HG03432 (cell line): Measurements from ENCODE around the gene OR14J1.
"Not testable (repeated sequence)": the region's sequence is repeated elsewhere in the genome, so short reads cannot be mapped to it uniquely, and the experiment has no call there.

Source experiments
- ATAC-seq: cut with Tn5 transposase; IDR thresholded peaks from one replicate; pipeline ENCODE4 v1.9.1; 2021; ENCODE audit warnings: mild to moderate bottlenecking, moderate library complexity; ENCODE audit not compliant: unreplicated experiment

OR14J1 gene, protein sequence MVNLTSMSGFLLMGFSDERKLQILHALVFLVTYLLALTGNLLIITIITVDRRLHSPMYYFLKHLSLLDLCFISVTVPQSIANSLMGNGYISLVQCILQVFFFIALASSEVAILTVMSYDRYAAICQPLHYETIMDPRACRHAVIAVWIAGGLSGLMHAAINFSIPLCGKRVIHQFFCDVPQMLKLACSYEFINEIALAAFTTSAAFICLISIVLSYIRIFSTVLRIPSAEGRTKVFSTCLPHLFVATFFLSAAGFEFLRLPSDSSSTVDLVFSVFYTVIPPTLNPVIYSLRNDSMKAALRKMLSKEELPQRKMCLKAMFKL

DNA sequence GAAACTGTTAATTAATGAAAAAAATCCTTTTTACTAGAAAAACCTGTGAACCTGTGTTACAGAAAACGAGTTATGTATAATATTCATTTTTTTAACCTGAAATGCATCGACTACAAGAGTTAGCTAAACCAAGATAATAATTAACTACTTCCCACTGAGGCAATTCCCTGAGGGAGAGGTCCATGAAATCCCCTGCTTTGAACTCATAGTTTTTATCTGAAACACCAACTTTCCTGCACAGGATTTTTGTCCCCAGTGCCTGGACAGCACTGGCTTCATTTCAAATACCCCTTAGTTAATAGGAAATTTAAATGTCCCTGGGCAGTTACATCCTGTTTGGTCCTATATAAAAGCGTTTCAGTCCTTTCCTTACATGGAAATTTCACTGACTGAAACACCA, at the start of gene OR14J1:
Gene OR14J1 (plus strand): TSS at position 386 of the 400 bp plus-strand sequence. CDS start 4,989 bp downstream, outside the sequence.
- ATAC-seq, result no peak

DNA sequence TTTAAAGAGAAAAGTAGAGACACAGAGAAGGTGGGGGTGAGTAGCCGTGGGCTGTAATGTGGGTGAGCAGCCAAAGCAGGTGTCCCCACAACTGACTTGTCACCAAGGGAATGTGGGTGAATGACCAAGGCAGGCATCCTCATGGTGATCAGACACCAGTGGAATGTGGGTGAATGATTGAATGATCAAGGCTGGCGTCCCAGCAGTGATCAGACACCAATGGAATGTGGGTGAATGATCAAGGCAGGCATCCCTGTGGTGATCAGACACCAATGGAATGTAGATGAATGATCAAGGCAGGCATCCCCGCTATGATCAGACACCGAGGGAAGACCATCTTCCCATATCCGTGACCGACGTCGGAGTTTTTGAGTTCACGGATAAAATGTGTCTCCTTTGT, 49.8 kb upstream of the OR14J1 start:
- no peak for ATAC-seq

DNA sequence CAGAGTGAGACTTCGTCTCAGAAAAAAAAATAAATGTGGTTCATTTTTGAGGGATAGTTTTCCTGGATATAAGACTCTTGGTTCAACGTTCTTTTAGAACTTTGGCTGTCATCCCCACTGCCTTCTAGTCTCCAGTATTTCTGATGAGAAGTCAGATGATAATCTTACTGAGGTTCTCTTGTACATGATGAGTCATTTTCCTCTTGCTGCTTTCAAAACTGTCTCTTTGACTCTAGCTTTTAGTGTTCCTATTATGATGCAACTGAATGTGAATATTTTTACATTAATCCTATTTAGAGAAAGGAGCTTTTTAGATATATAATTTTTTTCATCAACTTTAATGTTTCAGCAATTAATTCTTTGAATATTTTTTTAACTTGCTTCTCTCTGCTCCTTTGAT, 46.0 kb upstream of the OR14J1 start:
- no peak for ATAC-seq

DNA sequence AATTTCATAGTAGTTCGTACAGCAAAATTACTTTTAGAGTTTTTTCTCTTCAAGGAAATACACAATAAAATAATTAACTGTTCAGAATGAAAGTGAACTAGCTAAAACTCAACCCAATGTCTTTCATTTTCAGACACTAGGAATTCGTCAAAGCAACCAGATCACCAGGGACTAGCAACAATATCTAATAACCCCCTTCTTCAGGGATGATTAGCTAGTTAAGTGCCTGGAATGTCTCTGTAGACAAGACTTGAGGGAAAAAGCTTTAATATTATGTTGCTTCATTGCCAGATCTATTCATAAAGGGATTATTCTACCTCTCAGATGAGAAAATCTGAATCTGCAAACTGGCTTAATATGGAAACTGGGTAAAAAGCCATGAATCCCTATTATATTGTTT, 41.8 kb upstream of the OR14J1 start:
- ATAC-seq, result no peak

DNA sequence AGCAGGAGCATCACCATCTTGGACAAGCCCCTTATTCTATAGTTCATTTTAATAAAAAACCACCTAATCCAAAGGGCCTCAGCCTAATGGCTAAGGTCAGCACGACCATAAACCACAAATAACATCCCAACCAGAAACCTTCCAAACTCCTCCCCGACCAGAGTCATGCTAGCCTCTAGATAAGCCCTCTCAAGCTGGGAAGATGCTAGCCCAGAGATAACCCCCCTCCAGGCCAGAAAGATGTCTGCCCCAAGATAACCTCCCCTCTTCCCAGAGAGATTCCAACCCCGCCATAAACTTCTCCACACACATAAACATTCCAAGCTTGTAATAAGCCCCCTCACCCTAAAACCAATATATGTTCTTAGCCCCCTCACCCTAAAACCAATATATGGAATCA, 38.5 kb upstream of the OR14J1 start:
- ATAC-seq, result no peak

DNA sequence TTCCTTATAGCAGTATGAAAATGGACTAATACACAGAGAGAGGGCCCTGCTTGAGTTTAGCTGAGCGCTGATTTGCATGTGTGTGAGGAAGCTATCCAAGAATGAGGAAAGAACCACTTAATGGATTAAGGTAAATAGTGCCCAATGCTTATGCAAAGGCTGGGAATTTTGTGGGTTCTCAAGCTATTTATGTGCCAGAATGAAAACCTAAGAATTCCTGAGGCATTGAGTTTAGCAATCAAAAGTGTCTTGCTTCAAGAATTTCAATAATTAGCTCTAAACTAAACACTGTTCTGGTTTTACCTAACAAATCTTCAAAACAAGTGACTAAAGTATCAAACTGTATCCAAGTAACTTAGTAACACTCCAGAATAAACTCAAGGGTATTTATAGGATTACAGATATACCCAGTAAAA, 7.0 kb upstream of the OR14J1 start:
- no peak for ATAC-seq

DNA sequence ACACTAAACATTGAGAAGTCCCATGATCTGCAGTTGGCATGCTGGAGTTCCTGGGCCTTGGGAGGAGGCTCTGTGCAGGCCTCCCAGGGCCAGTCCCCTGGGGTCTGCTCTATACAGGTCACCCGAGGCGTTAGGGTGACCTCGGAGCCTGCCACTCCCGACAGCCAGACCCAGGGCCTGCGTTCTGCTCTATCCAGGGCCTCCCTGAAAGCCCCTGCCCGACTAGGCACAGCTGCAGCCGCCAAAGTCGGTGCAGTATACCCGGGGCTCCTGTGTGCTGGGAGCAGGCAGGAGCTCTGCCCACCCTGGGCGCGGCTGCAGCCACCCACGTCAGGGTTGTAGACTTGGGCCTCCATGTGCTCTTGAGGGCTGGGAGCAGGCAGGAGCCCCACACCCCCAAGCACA, 6.3 kb upstream of the OR14J1 start:
- ATAC-seq, result no peak

DNA sequence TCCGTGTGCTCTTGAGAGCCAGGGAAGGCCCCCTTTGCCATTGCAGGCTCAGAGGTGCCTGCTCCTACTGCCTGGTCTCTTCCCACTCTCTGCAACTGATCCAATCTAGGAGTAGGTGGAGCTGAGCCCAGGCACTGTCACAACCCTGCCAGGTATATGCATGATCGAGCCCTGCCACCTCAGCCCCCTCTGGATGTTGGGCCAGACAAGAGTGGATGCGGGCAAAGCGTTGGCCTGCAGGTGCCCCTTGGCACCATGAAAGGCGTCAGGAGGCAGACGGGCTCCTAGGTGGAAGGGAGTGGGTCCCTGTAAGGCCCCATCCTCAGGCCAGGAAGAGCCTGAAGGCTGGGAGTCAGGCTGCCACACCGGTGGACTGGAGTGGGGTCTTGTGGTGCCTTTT, 5.9 kb upstream of the OR14J1 start:
- ATAC-seq, result no peak

DNA sequence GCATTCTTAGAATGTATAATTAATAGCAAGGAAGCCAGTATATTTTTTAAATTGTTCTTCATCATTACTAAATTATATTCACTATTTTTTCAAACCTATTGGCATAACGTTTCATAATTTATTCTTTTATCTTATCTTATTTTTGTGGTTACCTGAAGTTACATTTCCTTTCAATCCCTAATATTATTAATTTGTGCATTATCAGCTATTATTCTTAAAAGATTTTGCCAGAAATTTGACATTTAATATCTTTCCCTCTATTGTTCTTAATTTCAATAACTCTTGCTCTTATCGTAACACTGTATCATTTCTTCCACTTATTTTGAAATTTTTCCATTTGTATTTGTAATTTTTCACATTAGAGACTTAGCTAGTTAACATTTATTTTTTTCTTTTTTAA, 18.4 kb downstream of the OR14J1 start:
- ATAC-seq, result no peak

DNA sequence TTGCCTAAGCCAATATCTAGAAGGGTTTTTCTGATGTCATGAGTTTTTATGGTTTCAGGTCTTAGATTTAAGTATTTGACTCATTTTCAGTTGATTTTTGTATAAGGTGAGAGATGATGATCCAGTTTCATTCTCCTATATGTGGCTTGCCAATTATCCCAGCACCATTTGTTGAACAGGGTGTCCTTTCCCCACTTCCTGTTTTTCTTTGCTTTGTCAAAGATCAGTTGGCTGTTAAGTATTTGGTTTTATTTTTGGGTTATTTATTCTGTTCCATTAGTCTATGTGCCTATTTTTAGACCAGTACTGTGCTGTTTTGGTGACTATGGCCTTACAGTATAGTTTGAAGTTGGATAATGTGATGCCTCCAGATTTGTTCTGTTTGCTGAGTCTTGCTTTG, 21.8 kb downstream of the OR14J1 start:
- not testable (repeated sequence) for ATAC-seq

DNA sequence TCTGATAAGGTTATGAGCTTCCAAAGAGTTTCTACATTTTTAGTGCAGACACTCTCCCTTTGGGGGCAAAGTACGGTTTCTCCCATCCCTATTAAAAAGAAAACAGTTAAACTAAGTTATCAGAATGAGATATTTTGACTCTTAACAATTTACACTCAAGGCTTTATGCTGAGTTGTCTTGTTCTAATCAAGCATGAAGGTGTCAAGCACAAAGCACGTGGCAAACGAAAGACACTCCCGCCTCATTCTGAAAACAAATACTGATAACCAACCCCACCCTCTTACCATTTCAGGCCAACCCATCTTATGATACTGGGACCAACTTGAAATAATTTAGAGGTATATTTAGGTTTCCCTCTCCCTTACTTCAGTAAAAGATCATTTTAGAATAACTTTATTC, 24.3 kb downstream of the OR14J1 start:
- no peak for ATAC-seq

DNA sequence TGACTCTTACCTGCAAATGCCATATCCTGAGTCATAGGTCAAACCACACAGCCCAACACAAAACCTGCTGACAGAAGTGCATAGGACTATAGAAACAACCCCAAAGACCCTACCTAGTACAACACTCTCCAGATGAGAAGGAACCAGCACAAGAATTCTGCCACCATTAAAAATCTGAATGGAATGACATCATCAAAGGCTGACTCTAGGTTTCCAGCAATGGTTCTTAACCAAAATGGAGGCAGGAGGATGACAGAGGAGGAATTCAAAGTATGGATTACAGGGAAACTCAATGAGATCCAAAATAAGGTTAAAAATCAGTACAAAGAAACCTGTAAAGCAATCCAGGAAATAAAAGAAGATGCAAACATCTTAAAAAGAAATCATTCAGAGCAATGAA, 31.2 kb downstream of the OR14J1 start:
- no peak for ATAC-seq

DNA sequence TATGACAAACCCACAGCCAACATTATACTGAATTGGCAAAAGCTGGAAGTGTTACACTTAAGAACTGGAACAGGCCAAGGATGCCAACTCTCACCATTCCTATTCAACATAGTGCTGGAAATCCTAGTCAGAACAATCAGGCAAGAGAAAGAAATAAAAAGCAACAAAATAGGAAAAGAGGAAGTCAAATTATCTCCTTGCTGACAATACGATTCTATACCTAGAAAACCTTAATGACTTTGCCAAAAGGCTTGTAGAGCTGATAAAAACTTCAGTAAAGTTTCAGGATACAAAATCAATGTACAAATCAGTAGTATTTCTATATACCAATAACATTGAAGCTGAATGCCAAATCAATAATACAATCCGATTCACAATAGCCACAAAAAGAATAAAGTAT, 34.8 kb downstream of the OR14J1 start:
- ATAC-seq, result no peak

DNA sequence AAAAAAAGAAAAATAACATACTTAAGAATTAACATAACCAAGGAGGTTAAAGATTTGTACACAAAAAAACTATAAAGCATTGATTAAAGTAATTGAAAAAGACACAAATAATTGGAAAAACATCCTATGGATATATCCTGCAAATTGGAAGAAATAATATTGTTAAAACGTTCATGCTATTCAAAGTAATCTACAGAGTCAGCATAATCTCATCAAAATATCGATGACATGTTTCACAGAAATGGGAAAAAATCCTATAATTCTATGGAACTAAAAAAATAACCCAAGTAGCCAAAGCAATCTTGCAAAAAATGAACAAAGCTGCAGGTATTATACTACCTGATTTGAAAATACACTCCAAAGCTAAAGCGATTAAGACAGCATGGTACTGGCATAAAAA, 43.9 kb downstream of the OR14J1 start:
- ATAC-seq, result no peak

DNA sequence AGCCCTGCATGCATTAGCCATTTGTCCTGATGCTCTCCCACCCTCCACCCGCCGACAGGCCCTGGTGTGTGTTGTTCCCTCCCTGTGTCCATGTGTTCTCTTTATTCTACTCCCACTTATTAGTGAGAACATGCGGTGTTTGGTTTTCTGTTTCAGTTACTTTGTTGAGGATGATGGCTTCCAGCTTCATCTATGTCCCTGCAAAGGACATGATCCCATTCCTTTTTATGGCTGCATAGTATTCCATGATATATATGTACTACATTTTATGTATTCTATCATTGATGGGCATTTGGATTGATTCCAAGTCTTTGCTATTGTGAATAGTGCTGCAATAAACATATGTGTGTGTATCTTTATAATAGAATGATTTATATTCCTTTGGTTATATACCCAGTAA, 47.8 kb downstream of the OR14J1 start:
- ATAC-seq, result not testable (repeated sequence)

DNA sequence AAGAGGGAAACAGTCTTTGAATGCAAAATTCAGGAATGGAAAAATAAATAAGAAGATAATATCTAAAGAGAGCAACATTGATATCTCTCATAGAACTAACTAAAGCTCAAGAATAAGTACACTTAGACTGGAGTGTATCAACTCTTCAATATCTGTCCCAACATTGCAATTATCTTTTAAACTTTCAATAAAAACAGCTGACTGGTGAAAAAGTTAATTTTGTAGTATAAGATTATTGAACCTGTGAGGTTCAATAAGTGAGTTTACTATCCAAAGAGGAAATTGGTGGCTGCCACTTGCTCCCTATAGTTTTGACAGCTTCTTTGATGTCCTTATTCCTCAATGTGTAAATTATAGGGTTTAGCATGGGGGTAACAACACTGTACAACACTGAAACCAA, 53.5 kb downstream of the OR14J1 start:
- no peak for ATAC-seq

DNA sequence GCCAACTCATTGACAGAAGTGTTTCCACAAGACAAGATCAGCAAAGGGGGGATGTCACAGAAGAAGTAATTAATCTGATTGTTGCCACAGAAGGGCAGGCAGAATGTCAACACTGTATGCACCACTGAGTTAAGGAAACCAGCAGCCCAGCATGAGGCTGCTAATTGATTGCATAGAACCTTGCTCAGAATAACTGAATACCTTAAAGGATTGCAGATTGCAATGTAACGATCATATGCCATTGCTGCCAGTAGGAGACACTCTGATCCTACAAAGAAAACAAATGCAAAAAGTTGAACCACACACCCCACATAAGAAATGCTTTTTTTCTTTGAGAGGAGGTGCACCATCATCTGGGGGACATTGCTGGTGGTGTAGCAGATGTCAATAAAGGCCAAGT, 54.1 kb downstream of the OR14J1 start:
- ATAC-seq, result no peak
